ENCODE results near the gene BRINP3.

Gene BRINP3

DNA sequence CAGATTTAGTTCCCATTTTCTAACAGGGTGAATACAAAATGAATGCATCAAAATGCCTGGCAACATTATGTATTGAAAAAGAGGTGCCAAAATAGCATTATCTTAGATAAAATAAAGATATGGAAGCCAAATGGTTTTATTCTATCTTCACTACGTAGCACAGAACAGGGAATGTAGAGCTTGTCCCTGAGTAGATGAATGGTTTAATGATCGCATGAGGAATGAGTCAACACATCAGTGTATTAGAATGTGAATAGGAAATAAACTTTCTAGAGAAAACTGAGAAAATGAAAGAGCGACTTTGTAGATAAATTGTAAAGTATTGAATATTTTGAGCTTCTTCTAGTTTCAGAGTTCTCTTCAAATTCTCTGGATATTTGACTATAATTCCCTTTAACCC lies 74.3 kb downstream of the BRINP3 start:
- H3K27ac Mint-ChIP-seq: no peak overlapping the region
- ATAC-seq (no peak), DNase-seq (no peak)
- no peak overlapping the region for H3K4me3 Mint-ChIP-seq
- no peaks in the 10 kb centered on the region for H3K27me3 Mint-ChIP-seq
- H3K36me3 Mint-ChIP-seq (ENCODE audit: low read depth): no peaks in the 10 kb centered on the region
- H3K4me1 Mint-ChIP-seq: no peaks in the 10 kb centered on the region
- peaks cover 3% of the 10 kb centered on the region for H3K9me3 Mint-ChIP-seq

DNA sequence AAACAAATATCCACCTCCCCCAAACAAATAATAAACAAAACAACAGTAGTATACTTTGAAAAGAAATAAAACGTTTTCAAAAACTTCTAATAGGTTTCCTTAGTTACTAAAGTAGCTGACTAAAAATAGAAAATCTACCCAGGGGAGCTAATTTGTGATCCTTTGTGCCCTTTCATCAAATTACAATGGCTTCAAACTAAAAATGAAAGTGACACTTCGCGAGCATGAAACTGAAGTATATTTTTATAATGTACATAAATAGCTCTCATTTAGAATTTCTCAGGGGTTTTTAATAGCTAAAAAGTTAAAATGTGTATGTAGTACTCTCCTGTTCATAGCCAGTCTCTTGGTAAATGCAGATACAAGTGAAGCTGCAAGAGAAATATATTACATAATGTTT lies 78.4 kb downstream of the BRINP3 start:
- no peaks in the 10 kb centered on the region for H3K4me1 Mint-ChIP-seq
- DNase-seq (no peak), ATAC-seq (no peak)
- H3K27me3 Mint-ChIP-seq: no peaks in the 10 kb centered on the region
- no peaks in the 10 kb centered on the region for H3K36me3 Mint-ChIP-seq (ENCODE audit: low read depth)
- no peak overlapping the region for H3K27ac Mint-ChIP-seq
- H3K9me3 Mint-ChIP-seq: no peaks in the 10 kb centered on the region
- no peak overlapping the region for H3K4me3 Mint-ChIP-seq

- H3K27ac Mint-ChIP-seq: no peak overlapping the region
- ATAC-seq (no peak), DNase-seq (no peak)
- H3K9me3 Mint-ChIP-seq: peaks cover 7% of the 10 kb centered on the region
- H3K27me3 Mint-ChIP-seq: no peaks in the 10 kb centered on the region
- H3K36me3 Mint-ChIP-seq (ENCODE audit: low read depth): no peaks in the 10 kb centered on the region
- H3K4me3 Mint-ChIP-seq: no peak overlapping the region
- H3K4me1 Mint-ChIP-seq: no peaks in the 10 kb centered on the region
These were observed 86.1 kb downstream of the BRINP3 start for GRCh38 chr1:190391582-190391981.

GRCh38 chr1:190377991-190378390 lies 99.7 kb downstream of the BRINP3 start:
- ATAC-seq: no peak
- H3K27ac Mint-ChIP-seq: no peak overlapping the region
- H3K27me3 Mint-ChIP-seq: no peaks in the 10 kb centered on the region
- no peaks in the 10 kb centered on the region for H3K4me1 Mint-ChIP-seq
- H3K4me3 Mint-ChIP-seq: no peak overlapping the region
- DNase-seq: no peak
- H3K9me3 Mint-ChIP-seq: peaks cover 15% of the 10 kb centered on the region
- no peaks in the 10 kb centered on the region for H3K36me3 Mint-ChIP-seq (ENCODE audit: low read depth)

GRCh38 chr1:190377294-190377693 lies 100.4 kb downstream of the BRINP3 start:
- no peak overlapping the region for H3K4me3 Mint-ChIP-seq
- H3K27me3 Mint-ChIP-seq: no peaks in the 10 kb centered on the region
- no peaks in the 10 kb centered on the region for H3K4me1 Mint-ChIP-seq
- peaks cover 11% of the 10 kb centered on the region for H3K9me3 Mint-ChIP-seq
- ATAC-seq (no peak), DNase-seq (no peak)
- H3K27ac Mint-ChIP-seq: no peak overlapping the region
- H3K36me3 Mint-ChIP-seq (ENCODE audit: low read depth): no peaks in the 10 kb centered on the region

GRCh38 chr1:190376044-190376443 lies 101.6 kb downstream of the BRINP3 start:
- peaks cover 12% of the 10 kb centered on the region for H3K9me3 Mint-ChIP-seq
- H3K27ac Mint-ChIP-seq: no peak overlapping the region
- no peak for ATAC-seq
- no peak overlapping the region for H3K4me3 Mint-ChIP-seq
- H3K27me3 Mint-ChIP-seq: no peaks in the 10 kb centered on the region
- no peak for DNase-seq
- no peaks in the 10 kb centered on the region for H3K36me3 Mint-ChIP-seq (ENCODE audit: low read depth)
- H3K4me1 Mint-ChIP-seq: no peaks in the 10 kb centered on the region

DNA sequence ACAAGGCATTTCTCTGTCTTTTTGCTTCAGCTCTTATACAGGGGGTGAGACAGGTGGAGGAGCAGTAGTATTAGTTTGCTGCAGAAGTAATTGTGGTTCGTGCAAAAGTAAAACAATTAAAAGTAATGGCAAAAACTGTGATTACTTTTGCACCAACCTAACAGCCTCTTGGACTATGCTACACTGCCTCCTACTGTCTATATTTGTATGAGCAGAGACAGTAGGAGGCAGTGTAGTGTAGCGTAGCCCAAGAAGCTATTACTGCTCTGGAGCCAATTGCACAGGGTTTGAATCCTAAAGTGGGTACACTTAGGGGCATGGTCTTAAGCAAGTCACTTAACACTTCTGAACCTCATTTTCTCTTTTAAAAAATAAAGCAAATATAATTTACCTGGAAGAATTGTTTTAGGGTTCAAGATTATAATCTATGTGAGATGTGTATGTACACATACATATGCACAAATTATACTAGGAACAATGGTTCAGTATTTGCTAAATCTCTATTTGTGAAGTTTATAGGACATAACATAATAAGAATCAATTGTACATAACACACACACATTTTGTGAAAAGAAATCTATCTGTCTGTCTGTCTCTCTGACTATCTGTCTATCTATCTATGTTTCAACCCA lies 103.8 kb downstream of the BRINP3 start:
- no peak overlapping the region for H3K27ac Mint-ChIP-seq
- no peak overlapping the region for H3K4me3 Mint-ChIP-seq
- DNase-seq: no peak
- peaks cover 11% of the 10 kb centered on the region for H3K9me3 Mint-ChIP-seq
- H3K27me3 Mint-ChIP-seq: no peaks in the 10 kb centered on the region
- H3K4me1 Mint-ChIP-seq: no peaks in the 10 kb centered on the region
- no peak for ATAC-seq
- no peaks in the 10 kb centered on the region for H3K36me3 Mint-ChIP-seq (ENCODE audit: low read depth)

DNA sequence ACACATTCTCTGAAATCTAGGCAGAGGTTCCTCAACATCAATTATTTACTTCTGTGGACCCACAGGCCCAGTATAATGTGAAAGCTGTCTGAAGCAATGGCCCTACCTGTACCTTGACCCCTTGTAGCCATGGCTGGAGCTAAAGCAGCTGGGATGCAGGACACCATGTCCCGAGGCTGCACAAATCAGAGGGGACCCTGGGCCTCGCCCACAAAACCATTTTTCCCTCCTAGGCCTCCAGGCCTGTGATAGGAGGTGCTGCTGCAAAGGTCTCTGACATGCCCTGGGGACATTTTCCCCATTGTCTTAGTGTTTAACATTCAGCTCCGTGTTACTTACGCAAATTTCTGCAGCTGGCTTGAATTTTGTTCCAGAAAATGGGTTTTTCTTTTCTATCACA lies 110.5 kb downstream of the BRINP3 start:
- H3K36me3 Mint-ChIP-seq (ENCODE audit: low read depth): no peaks in the 10 kb centered on the region
- H3K4me3 Mint-ChIP-seq: no peak overlapping the region
- H3K9me3 Mint-ChIP-seq: peaks cover 38% of the 10 kb centered on the region
- no peak overlapping the region for H3K27ac Mint-ChIP-seq
- H3K4me1 Mint-ChIP-seq: no peaks in the 10 kb centered on the region
- ATAC-seq (no peak), DNase-seq (no peak)
- no peaks in the 10 kb centered on the region for H3K27me3 Mint-ChIP-seq

GRCh38 chr1:190365283-190365682 lies 112.4 kb downstream of the BRINP3 start:
- H3K4me1 Mint-ChIP-seq: no peaks in the 10 kb centered on the region
- DNase-seq (no peak), ATAC-seq (no peak)
- H3K27me3 Mint-ChIP-seq: no peaks in the 10 kb centered on the region
- H3K36me3 Mint-ChIP-seq (ENCODE audit: low read depth): no peaks in the 10 kb centered on the region
- H3K9me3 Mint-ChIP-seq: peaks cover 32% of the 10 kb centered on the region
- no peak overlapping the region for H3K4me3 Mint-ChIP-seq
- no peak overlapping the region for H3K27ac Mint-ChIP-seq

GRCh38 chr1:190353538-190354101 lies 124.0 kb downstream of the BRINP3 start:
- peaks cover 9% of the 10 kb centered on the region for H3K9me3 Mint-ChIP-seq
- no peaks in the 10 kb centered on the region for H3K4me1 Mint-ChIP-seq
- H3K27ac Mint-ChIP-seq: no peak overlapping the region
- DNase-seq (no peak), ATAC-seq (no peak)
- no peaks in the 10 kb centered on the region for H3K27me3 Mint-ChIP-seq
- H3K4me3 Mint-ChIP-seq: no peak overlapping the region
- H3K36me3 Mint-ChIP-seq (ENCODE audit: low read depth): no peaks in the 10 kb centered on the region

DNA sequence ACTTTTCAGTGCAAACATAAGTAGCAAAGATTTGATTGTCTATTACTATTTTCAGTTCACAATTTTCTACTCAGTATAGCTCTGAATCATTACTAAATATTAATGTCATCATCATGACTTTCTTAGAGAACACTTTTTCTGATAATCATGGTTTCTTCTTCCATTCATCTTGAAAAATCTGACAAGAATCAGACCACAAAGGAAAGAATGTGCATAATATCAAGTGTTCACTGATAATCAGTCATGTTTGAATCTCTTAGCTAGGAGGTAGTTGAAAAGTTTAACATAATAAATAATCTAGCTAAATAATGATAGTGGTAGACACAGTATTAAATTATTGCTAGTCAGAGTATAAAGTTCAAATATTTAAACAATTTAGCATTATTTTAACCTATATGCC lies 133.2 kb downstream of the BRINP3 start:
- no peaks in the 10 kb centered on the region for H3K36me3 Mint-ChIP-seq (ENCODE audit: low read depth)
- DNase-seq (no peak), ATAC-seq (no peak)
- H3K9me3 Mint-ChIP-seq: peaks cover 19% of the 10 kb centered on the region
- no peak overlapping the region for H3K4me3 Mint-ChIP-seq
- H3K4me1 Mint-ChIP-seq: no peaks in the 10 kb centered on the region
- H3K27me3 Mint-ChIP-seq: no peaks in the 10 kb centered on the region
- H3K27ac Mint-ChIP-seq: no peak overlapping the region

- no peak overlapping the region for H3K27ac Mint-ChIP-seq
- no peaks in the 10 kb centered on the region for H3K36me3 Mint-ChIP-seq (ENCODE audit: low read depth)
- ATAC-seq: no peak
- H3K4me1 Mint-ChIP-seq: no peaks in the 10 kb centered on the region
- DNase-seq: no peak
- H3K4me3 Mint-ChIP-seq: no peak overlapping the region
- H3K9me3 Mint-ChIP-seq: peaks cover 18% of the 10 kb centered on the region
- H3K27me3 Mint-ChIP-seq: no peaks in the 10 kb centered on the region
These were observed 138.8 kb downstream of the BRINP3 start for GRCh38 chr1:190338829-190339228.

GRCh38 chr1:190328871-190329270 lies 148.8 kb downstream of the BRINP3 start:
- peaks cover 18% of the 10 kb centered on the region for H3K9me3 Mint-ChIP-seq
- H3K27me3 Mint-ChIP-seq: no peaks in the 10 kb centered on the region
- no peaks in the 10 kb centered on the region for H3K4me1 Mint-ChIP-seq
- H3K4me3 Mint-ChIP-seq: no peak overlapping the region
- ATAC-seq: no peak
- DNase-seq: no peak
- no peak overlapping the region for H3K27ac Mint-ChIP-seq
- H3K36me3 Mint-ChIP-seq (ENCODE audit: low read depth): no peaks in the 10 kb centered on the region

GRCh38 chr1:190328361-190328760 lies 149.3 kb downstream of the BRINP3 start:
- Mint-ChIP-seq H3K4me1 (no peaks in the 10 kb centered on the region), H3K9me3 (peaks cover 18% of the 10 kb centered on the region), H3K27me3 (no peaks in the 10 kb centered on the region), H3K36me3 (ENCODE audit: low read depth) (no peaks in the 10 kb centered on the region), H3K27ac (no peak overlapping the region), H3K4me3 (no peak overlapping the region)
- ATAC-seq (no peak), DNase-seq (no peak)

GRCh38 chr1:190327271-190327670 lies 150.4 kb downstream of the BRINP3 start:
- no peaks in the 10 kb centered on the region for H3K36me3 Mint-ChIP-seq (ENCODE audit: low read depth)
- H3K27ac Mint-ChIP-seq: no peak overlapping the region
- peaks cover 14% of the 10 kb centered on the region for H3K9me3 Mint-ChIP-seq
- H3K27me3 Mint-ChIP-seq: no peaks in the 10 kb centered on the region
- DNase-seq (no peak), ATAC-seq (no peak)
- no peaks in the 10 kb centered on the region for H3K4me1 Mint-ChIP-seq
- H3K4me3 Mint-ChIP-seq: no peak overlapping the region

DNA sequence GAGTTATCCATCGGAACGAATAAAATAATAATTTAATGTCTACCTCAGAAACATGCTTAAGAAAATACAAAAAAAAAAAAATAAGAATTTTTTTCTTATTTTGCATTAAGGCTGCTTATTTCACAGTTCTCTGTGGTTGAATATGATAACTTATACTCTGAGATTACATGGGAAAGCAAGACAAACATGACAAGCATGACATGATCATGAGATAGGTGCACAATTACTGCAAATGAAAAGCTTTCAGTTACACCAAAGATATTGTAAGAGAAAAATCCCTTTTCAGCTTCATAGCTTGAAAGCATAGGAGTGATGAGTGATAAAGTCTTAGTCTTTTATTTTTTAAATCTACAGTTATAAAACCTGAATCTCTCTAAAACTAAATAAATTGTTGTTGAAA lies 154.1 kb downstream of the BRINP3 start:
- no peaks in the 10 kb centered on the region for H3K4me1 Mint-ChIP-seq
- no peak overlapping the region for H3K4me3 Mint-ChIP-seq
- DNase-seq: no peak
- no peak overlapping the region for H3K27ac Mint-ChIP-seq
- no peak for ATAC-seq
- no peaks in the 10 kb centered on the region for H3K36me3 Mint-ChIP-seq (ENCODE audit: low read depth)
- H3K27me3 Mint-ChIP-seq: no peaks in the 10 kb centered on the region
- peaks cover 14% of the 10 kb centered on the region for H3K9me3 Mint-ChIP-seq

All from activated naive CD8-positive, alpha-beta T cell treated with anti-CD3 and anti-CD28 coated beads, Interleukin-2, amount 50 U/mL, for 24 hours (primary cell).